GM12872 (cell line): ENCODE measurements around the gene ICAM5.

Experiments
- TF ChIP-seq, protein P1 (sequence below): IDR thresholded peaks from 3 replicates; pipeline ENCODE4 v1.5.1; 2011; ENCODE audit warnings: low read depth, mild to moderate bottlenecking, low read length, moderate library complexity; ENCODE audit not compliant: insufficient read depth

The ICAM5 gene

GRCh38 chr19:10274589-10274988 lies 15.2 kb upstream of the ICAM5 start:
- TF ChIP-seq, protein P1, sequence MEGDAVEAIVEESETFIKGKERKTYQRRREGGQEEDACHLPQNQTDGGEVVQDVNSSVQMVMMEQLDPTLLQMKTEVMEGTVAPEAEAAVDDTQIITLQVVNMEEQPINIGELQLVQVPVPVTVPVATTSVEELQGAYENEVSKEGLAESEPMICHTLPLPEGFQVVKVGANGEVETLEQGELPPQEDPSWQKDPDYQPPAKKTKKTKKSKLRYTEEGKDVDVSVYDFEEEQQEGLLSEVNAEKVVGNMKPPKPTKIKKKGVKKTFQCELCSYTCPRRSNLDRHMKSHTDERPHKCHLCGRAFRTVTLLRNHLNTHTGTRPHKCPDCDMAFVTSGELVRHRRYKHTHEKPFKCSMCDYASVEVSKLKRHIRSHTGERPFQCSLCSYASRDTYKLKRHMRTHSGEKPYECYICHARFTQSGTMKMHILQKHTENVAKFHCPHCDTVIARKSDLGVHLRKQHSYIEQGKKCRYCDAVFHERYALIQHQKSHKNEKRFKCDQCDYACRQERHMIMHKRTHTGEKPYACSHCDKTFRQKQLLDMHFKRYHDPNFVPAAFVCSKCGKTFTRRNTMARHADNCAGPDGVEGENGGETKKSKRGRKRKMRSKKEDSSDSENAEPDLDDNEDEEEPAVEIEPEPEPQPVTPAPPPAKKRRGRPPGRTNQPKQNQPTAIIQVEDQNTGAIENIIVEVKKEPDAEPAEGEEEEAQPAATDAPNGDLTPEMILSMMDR: no peak

- TF ChIP-seq, protein P1: no peak
Measured at GRCh38 chr19:10277795-10278589, 11.8 kb upstream of the ICAM5 start.

DNA sequence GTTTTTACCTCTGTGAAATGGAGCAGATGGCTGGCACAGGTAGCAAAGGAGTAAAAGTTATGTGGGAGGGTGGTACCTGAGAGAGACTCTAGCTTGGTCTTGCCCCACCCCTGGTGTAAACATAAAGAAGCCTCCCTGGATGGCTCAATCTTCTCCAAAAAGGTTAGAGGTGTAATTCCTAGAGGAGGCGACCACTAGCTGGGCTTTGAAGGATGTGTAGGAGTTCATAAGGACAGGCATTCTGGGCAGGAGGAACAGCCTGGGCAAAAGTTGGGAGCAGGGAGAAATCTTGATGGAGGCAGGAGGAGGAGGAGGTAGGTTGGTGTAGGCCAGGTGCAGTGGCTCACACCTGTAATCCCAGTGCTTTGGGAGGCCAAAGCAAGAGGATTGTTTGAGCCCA lies 10.8 kb upstream of the ICAM5 start:
- TF ChIP-seq, protein P1: no peak

- TF ChIP-seq, protein P1: no peak
Measured at GRCh38 chr19:10279737-10280442, 9.9 kb upstream of the ICAM5 start.

DNA sequence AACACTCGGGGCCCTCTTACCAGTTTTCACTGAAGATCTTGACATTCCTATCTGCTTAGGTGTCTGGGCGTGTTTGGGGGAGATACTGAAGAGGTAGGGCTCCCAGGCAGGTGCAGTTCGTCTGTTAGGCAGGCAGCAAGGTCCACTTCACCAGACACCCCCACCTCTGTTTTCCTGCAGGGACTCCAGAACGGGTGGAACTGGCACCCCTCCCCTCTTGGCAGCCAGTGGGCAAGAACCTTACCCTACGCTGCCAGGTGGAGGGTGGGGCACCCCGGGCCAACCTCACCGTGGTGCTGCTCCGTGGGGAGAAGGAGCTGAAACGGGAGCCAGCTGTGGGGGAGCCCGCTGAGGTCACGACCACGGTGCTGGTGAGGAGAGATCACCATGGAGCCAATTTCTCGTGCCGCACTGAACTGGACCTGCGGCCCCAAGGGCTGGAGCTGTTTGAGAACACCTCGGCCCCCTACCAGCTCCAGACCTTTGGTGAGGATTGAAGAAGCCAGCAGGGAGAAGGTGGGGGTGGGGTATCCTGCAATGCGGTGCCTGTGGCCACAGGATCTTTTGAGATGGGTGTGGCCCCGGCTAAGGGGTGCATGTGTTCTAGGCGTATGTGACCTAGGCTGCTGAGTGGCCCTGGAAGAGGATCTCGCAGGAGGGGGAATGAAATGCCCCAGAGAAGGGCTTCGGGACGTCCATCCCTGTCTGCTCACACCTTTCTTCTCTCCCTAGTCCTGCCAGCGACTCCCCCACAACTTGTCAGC lies 6.3 kb upstream of the ICAM5 start:
- TF ChIP-seq, protein P1: no peak

GRCh38 chr19:10284065-10284959 lies 5.4 kb upstream of the ICAM5 start:
- TF ChIP-seq, protein P1: no peak
